Stimulated activated CD4-positive, alpha-beta T cell treated with anti-CD3 and anti-CD28 coated beads, TNF-alpha, amount 100 ng/mL, for 4 hours (primary cell): ENCODE results near the gene HSD17B13.

Source experiments
- DNase-seq, 3 experiments: peaks; one replicate each; pipeline ENCODE4 v3.0.0-alpha.2; 2020; ENCODE audit warnings: low read depth in 3 of 3

The HSD17B13 gene

GRCh38 chr4:87268411-87268810 lies 54.3 kb downstream of the HSD17B13 start:
- DNase-seq: no peak

GRCh38 chr4:87266986-87267385 lies 55.7 kb downstream of the HSD17B13 start:
- no peak for DNase-seq

GRCh38 chr4:87262886-87263285 lies 59.8 kb downstream of the HSD17B13 start:
- no peak for DNase-seq

GRCh38 chr4:87260477-87260876 lies 62.2 kb downstream of the HSD17B13 start:
- DNase-seq: no peak

- no peak for DNase-seq
These were observed 64.0 kb downstream of the HSD17B13 start for GRCh38 chr4:87258677-87259076.

- DNase-seq: no peak
These were observed 65.2 kb downstream of the HSD17B13 start for GRCh38 chr4:87257523-87257922.

- no peak for DNase-seq
These were observed 66.9 kb downstream of the HSD17B13 start for GRCh38 chr4:87255755-87256154.
